Esophagus muscularis mucosa (tissue), 4 donors: ENCODE data around the gene LILRB2.

Experiments used
- EP300 ChIP-seq: sonication (generic); formaldehyde crosslinking; IDR thresholded peaks from one replicate; pipeline ENCODE4 v1.6.1; 2017; ENCODE audit warnings: antibody characterized with exemption
- POLR2A ChIP-seq: fragments of 450-650 bp; IDR thresholded peaks from one replicate; pipeline ENCODE4 v1.6.1; 2017; ENCODE audit warnings: antibody characterized with exemption, moderate library complexity, mild to moderate bottlenecking, low read depth
- TF ChIP-seq, protein P1 (sequence below), 3 experiments: fragments of 200-600 bp in 2 of 3; fragments of 450-650 bp in 1 of 3; sonication (generic) in 2 of 3; IDR thresholded peaks; one replicate each; pipeline ENCODE4 v1.5.1; 2017 to 2019; ENCODE audit warnings: antibody characterized with exemption in 3 of 3, mild to moderate bottlenecking in 2 of 3, moderate library complexity in 1 of 3

- TF ChIP-seq EP300 (no peak), POLR2A (no peak)
- TF ChIP-seq, protein P1, sequence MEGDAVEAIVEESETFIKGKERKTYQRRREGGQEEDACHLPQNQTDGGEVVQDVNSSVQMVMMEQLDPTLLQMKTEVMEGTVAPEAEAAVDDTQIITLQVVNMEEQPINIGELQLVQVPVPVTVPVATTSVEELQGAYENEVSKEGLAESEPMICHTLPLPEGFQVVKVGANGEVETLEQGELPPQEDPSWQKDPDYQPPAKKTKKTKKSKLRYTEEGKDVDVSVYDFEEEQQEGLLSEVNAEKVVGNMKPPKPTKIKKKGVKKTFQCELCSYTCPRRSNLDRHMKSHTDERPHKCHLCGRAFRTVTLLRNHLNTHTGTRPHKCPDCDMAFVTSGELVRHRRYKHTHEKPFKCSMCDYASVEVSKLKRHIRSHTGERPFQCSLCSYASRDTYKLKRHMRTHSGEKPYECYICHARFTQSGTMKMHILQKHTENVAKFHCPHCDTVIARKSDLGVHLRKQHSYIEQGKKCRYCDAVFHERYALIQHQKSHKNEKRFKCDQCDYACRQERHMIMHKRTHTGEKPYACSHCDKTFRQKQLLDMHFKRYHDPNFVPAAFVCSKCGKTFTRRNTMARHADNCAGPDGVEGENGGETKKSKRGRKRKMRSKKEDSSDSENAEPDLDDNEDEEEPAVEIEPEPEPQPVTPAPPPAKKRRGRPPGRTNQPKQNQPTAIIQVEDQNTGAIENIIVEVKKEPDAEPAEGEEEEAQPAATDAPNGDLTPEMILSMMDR (IDR thresholded peaks at IDR 0.05), result no peak
These were observed 29.6 kb upstream of the LILRB2 start for GRCh38 chr19:54310543-54310942.
